Left lung (tissue), 10 donors: ENCODE results near the gene DRD4. TPM values are rescaled to one million over a fixed set of nuclear protein-coding genes. Genes with fewer than 3 reads are reported as not detected.

Source experiments
- ATAC-seq: fragments of 200-7000 bp; cut with Tn5 transposase; one replicate; pipeline ENCODE4 v1.9.1; 2020; ENCODE audit warnings: moderate library complexity
- DNase-seq, 4 donors: peaks; one replicate each; pipeline ENCODE4 v3.0.0-alpha.2; 2013 to 2020
- H3K27ac ChIP-seq, 2 donors: fragments of 200-600 bp; sonication (generic) in 1 of 2; one replicate each; pipeline versions ENCODE4 v1.5.0 to v1.8.0; 2020 to 2021
- H3K27me3 ChIP-seq, 2 donors: fragments of 200-600 bp; sonication (generic) in 1 of 2; one replicate each; pipeline versions ENCODE4 v1.5.0 to v1.8.0; 2020 to 2021
- H3K36me3 ChIP-seq, 2 donors: fragments of 200-600 bp; sonication (generic) in 1 of 2; one replicate each; pipeline versions ENCODE4 v1.5.0 to v1.8.0; 2020 to 2021
- H3K4me1 ChIP-seq, 2 donors: fragments of 200-600 bp; one replicate each; pipeline ENCODE4 v1.8.0; 2021
- H3K4me3 ChIP-seq, 2 donors: fragments of 200-600 bp; sonication (generic) in 1 of 2; one replicate each; pipeline versions ENCODE4 v1.5.0 to v1.8.0; 2020 to 2021; ENCODE audit warnings: mild to moderate bottlenecking in 1 of 2
- H3K9me3 ChIP-seq, 2 donors: fragments of 200-600 bp; sonication (generic) in 1 of 2; one replicate each; pipeline versions ENCODE4 v1.5.0 to v1.8.0; 2020 to 2021
- CTCF ChIP-seq, 2 donors: fragments of 200-600 bp; sonication (generic) in 1 of 2; IDR thresholded peaks; one replicate each; pipeline versions ENCODE4 v1.5.0 to v1.8.0; 2021; ENCODE audit warnings: antibody characterized with exemption in 2 of 2
- intact Hi-C, 2 donors: fragments of 100-400 bp; cut with DNase I; formaldehyde crosslinking; loops; one replicate each; pipeline versions ENCODE4 v1.11.2 to v1.14.2; 2022
- polyA plus RNA-seq, 6 donors: library from polyadenylated mRNA; unstranded; fragments of 120-200 nt; gene quantifications; one replicate each; pipeline ENCODE4 v1.2.1, GENCODE V29; 2013; ENCODE audit not compliant: insufficient read length in 6 of 6
- total RNA-seq, 2 donors: library from RNA; stranded (reverse); fragmentation: NEBNext Ultra II Directional; extraction: Animal tissue kit (Norgen Biotek cat#: 25700); gene quantifications; one replicate each; pipeline ENCODE4 v1.2.1, GENCODE V29; 2021
- donor health status: DM: no; HTN: yes; CAD: no.
- donor health status: DM: no; HTN: no; CAD: no.

DRD4 gene
- total and polyA plus RNA-seq, 8 donors, result 0.29 to 1.0 (median 0.64) TPM

GRCh38 chr11:612201-612960, 24.7 kb upstream of the DRD4 start:
- H3K36me3 ChIP-seq, result peaks cover 0 to 79% of the 10 kb centered on the region in 2 donors
- TF ChIP-seq CTCF (IDR thresholded peaks at IDR 0.05), result no peak
- no peaks in the 10 kb centered on the region for H3K9me3 ChIP-seq
- H3K27me3 ChIP-seq, result no peaks in the 10 kb centered on the region
- ATAC-seq (no peak), DNase-seq (peak in 1 of 4 donors; percentile 77)
- no peak overlapping the region for H3K27ac ChIP-seq
- intact Hi-C loops, result no loop called here
- H3K4me1 ChIP-seq, result peaks cover 14 to 42% of the 10 kb centered on the region in 2 donors
- H3K4me3 ChIP-seq, result no peak overlapping the region

- DNase-seq (no peak), ATAC-seq (no peak)
- H3K27ac ChIP-seq, result peak overlapping the region in 1 of 2 donors; percentile 41
- no peak overlapping the region for H3K4me3 ChIP-seq
- H3K4me1 ChIP-seq, result peaks cover 14 to 43% of the 10 kb centered on the region in 2 donors
- intact Hi-C loops, result no loop called here
- no peaks in the 10 kb centered on the region for H3K9me3 ChIP-seq
- H3K27me3 ChIP-seq, result no peaks in the 10 kb centered on the region
- peaks cover 0 to 74% of the 10 kb centered on the region in 2 donors for H3K36me3 ChIP-seq
- TF ChIP-seq CTCF (IDR thresholded peaks at IDR 0.05), result no peak
Measured at GRCh38 chr11:612961-613300, 24.1 kb upstream of the DRD4 start.

DNA sequence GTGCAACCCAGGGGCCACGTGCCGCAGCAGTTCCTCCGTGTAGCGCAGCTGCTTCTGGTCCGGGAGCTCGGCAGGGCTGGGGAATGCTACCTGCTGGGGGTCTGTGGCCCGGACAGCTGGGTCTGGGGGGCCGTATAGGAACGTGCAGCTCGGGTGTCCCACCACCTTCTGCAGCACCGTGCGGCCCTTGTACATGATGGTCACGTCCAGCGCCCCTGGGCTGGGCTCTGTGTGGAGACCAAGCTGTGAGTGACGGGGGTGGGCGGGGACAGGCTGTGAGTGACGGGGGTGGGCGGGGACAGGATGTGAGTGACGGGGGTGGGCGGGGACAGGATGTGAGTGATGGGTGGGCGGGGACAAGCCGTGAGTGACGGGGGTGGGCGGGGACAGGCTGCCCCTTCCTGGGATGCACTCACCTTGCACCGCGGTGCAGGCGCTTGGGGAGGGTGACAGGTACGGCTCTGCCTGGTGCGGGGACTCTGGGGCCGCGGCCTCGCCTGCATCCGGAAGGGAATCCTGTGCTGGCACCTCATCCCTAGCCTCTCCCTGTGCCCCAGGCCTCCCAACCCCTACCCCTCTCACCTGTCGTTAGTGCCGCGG, 23.6 kb upstream of the DRD4 start:
- H3K36me3 ChIP-seq, result peaks cover 0 to 68% of the 10 kb centered on the region in 2 donors
- intact Hi-C loops, result no loop called here
- peak overlapping the region in 1 of 2 donors; percentile 97 for H3K27ac ChIP-seq
- DNase-seq, result peak in 3 of 4 donors; percentile 46 to 86 (median 67)
- peaks cover 14 to 43% of the 10 kb centered on the region in 2 donors for H3K4me1 ChIP-seq
- ATAC-seq, result peak; percentile 3
- H3K9me3 ChIP-seq, result no peaks in the 10 kb centered on the region
- TF ChIP-seq CTCF (IDR thresholded peaks at IDR 0.05), result no peak
- H3K4me3 ChIP-seq, result peak overlapping the region in 1 of 2 donors; percentile 92
- H3K27me3 ChIP-seq, result no peaks in the 10 kb centered on the region

DNA sequence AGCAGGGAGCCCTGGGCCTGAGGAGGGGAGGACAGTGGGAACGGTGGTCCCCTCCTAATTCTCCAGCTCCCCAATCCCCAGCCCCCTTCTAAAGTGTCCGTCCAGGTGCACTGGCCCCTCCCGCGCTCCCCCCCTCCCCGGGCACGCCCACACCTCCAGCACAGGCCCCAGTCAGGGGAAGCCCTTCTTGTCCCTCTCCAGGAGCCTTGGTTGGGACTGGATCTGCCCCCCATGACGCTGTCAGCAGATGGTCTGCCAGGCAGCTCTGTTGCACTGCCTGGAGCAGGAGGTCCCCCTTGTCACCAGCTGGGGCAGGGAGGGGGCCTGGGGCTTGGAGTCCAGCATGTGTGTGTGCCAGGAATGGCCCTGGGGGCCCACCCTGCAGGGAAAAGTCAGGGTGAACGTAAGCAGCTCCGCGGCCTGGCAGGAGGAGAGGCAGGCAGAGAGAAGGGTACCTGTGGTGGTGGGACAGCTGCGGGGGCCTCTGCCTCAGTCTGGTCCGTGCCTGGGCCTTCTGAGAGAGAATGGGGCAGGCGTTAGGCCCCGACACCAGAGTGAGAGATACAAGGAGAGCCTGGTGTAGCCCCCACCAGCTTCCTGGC, 22.9 kb upstream of the DRD4 start:
- intact Hi-C loops, result no loop called here
- no peak for TF ChIP-seq CTCF (IDR thresholded peaks at IDR 0.05)
- peaks cover 14 to 43% of the 10 kb centered on the region in 2 donors for H3K4me1 ChIP-seq
- H3K9me3 ChIP-seq, result no peaks in the 10 kb centered on the region
- DNase-seq, result peak in 1 of 4 donors; percentile 80
- H3K4me3 ChIP-seq, result peak overlapping the region in 1 of 2 donors; percentile 92
- ATAC-seq, result no peak
- peak overlapping the region in 1 of 2 donors; percentile 97 for H3K27ac ChIP-seq
- H3K27me3 ChIP-seq, result no peaks in the 10 kb centered on the region
- H3K36me3 ChIP-seq, result peaks cover 0 to 62% of the 10 kb centered on the region in 2 donors
